ENCODE results near the gene PAEP. TPM values are rescaled to one million over a fixed set of nuclear protein-coding genes. Genes with fewer than 3 reads are reported as not detected.

The PAEP gene
- total and polyA plus RNA-seq, 4 donors: not detected

DNA sequence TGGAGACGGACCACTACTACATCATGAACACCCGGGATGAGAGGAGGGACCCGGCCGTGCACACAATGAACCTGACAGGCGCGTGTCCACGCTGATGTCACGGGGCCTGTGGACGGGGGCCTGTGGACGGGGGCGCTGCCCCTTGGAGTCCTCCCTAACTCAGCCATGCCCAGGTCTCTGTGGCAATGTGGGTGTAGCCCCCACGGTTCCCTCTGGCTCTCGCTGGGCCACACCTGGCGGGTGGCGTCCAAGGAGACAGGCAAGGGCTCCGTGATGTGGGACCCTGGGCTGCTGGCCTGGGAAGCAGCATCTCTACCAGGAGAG, 22.1 kb downstream of the PAEP start:
- no peaks in the 10 kb centered on the region for H3K27me3 ChIP-seq (ENCODE audit: control insufficient read depth in 4 of 4, insufficient read depth in 4 of 4, low read length in 3 of 4)
- no peak overlapping the region for H3K4me3 ChIP-seq (ENCODE audit: low read depth in 1 of 3, low read length in 3 of 3)
- 92% methylated on average over 16 of the region's 16 CpGs for WGBS
- no peak for TF ChIP-seq HNF4A (conservative IDR thresholded peaks at IDR 0.05)
- TF ChIP-seq EGR1 (IDR thresholded peaks at IDR 0.05; ENCODE audit: low read depth in 2 of 2): no peak
- TF ChIP-seq, protein P1, sequence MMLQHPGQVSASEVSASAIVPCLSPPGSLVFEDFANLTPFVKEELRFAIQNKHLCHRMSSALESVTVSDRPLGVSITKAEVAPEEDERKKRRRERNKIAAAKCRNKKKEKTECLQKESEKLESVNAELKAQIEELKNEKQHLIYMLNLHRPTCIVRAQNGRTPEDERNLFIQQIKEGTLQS (IDR thresholded peaks at IDR 0.05): no peak
- no peaks in the 10 kb centered on the region for H3K36me3 ChIP-seq (ENCODE audit: control insufficient read depth in 4 of 4, insufficient read depth in 3 of 4, low read depth in 1 of 4, low read length in 3 of 4)
- H3K9me3 ChIP-seq (ENCODE audit: control insufficient read depth in 4 of 4, low read length in 3 of 4): no peaks in the 10 kb centered on the region
- H3K9ac ChIP-seq (ENCODE audit: low read depth in 1 of 2, low read length in 2 of 2): no peak overlapping the region
- no peak for DNase-seq (ENCODE audit: low spot score)
- H3K4me1 ChIP-seq (ENCODE audit: control insufficient read depth in 4 of 4, insufficient read depth in 4 of 4, low read length in 3 of 4): no peaks in the 10 kb centered on the region
- H3K27ac ChIP-seq (ENCODE audit: low read depth in 1 of 2, low read length in 2 of 2): no peak overlapping the region

- Histone ChIP-seq H3K4me1 (ENCODE audit: control insufficient read depth in 4 of 4, insufficient read depth in 4 of 4, low read length in 3 of 4) (no peaks in the 10 kb centered on the region), H3K27me3 (ENCODE audit: control insufficient read depth in 4 of 4, insufficient read depth in 4 of 4, low read length in 3 of 4) (no peaks in the 10 kb centered on the region), H3K4me3 (ENCODE audit: low read depth in 1 of 3, low read length in 3 of 3) (no peak overlapping the region), H3K36me3 (ENCODE audit: control insufficient read depth in 4 of 4, insufficient read depth in 3 of 4, low read depth in 1 of 4, low read length in 3 of 4) (no peaks in the 10 kb centered on the region), H3K27ac (ENCODE audit: low read depth in 1 of 2, low read length in 2 of 2) (no peak overlapping the region), H3K9me3 (ENCODE audit: control insufficient read depth in 4 of 4, low read length in 3 of 4) (no peaks in the 10 kb centered on the region), H3K9ac (ENCODE audit: low read depth in 1 of 2, low read length in 2 of 2) (no peak overlapping the region)
- no peak for DNase-seq (ENCODE audit: low spot score)
- TF ChIP-seq HNF4G (IDR thresholded peaks at IDR 0.05) (no peak), EGR1 (IDR thresholded peaks at IDR 0.05; ENCODE audit: low read depth in 2 of 2) (no peak), YY1 (IDR thresholded peaks at IDR 0.05) (no peak), FOXA1 (IDR thresholded peaks at IDR 0.05) (no peak)
- 59% methylated on average over 5 of the region's 5 CpGs for WGBS
Measured at GRCh38 chr9:135584371-135584770, 22.8 kb downstream of the PAEP start.

DNA sequence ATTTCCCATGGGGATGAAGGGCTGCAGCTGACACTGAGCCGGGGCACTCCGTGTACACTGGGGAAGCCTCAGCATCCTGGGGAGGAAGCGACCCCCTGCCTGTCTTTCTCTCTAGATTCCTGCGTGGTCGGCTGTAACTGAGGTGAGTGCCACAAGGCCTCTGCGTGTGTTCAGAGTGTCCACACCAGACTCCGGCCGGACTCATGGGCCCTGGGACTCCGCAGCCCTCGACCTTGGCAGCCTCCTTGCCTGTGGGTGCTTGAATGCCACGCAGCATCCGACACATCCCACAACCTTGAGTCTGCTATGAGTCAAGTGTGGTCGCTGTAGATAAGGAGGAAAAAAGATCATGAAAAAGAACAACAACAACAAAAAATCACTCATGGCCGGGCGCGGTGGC, 23.4 kb downstream of the PAEP start:
- Histone ChIP-seq H3K9me3 (ENCODE audit: control insufficient read depth in 4 of 4, low read length in 3 of 4) (no peaks in the 10 kb centered on the region), H3K4me1 (ENCODE audit: control insufficient read depth in 4 of 4, insufficient read depth in 4 of 4, low read length in 3 of 4) (no peaks in the 10 kb centered on the region), H3K4me3 (ENCODE audit: low read depth in 1 of 3, low read length in 3 of 3) (no peak overlapping the region), H3K27ac (ENCODE audit: low read depth in 1 of 2, low read length in 2 of 2) (no peak overlapping the region), H3K27me3 (ENCODE audit: control insufficient read depth in 4 of 4, insufficient read depth in 4 of 4, low read length in 3 of 4) (no peaks in the 10 kb centered on the region), H3K9ac (ENCODE audit: low read depth in 1 of 2, low read length in 2 of 2) (no peak overlapping the region), H3K36me3 (ENCODE audit: control insufficient read depth in 4 of 4, insufficient read depth in 3 of 4, low read depth in 1 of 4, low read length in 3 of 4) (no peaks in the 10 kb centered on the region)
- DNase-seq (ENCODE audit: low spot score): no peak
- TF ChIP-seq FOXA1 (IDR thresholded peaks at IDR 0.05) (no peak), CTCF (IDR thresholded peaks at IDR 0.05; ENCODE audit: low read depth, low read length, missing input control) (no peak), JUND (IDR thresholded peaks at IDR 0.05) (no peak), HNF4G (IDR thresholded peaks at IDR 0.05) (no peak), HNF4A (conservative IDR thresholded peaks at IDR 0.05) (no peak), YY1 (IDR thresholded peaks at IDR 0.05) (no peak), RAD21 (IDR thresholded peaks at IDR 0.05) (no peak), FOXA2 (IDR thresholded peaks at IDR 0.05) (no peak), RXRA (IDR thresholded peaks at IDR 0.05) (no peak), REST (IDR thresholded peaks at IDR 0.05) (no peak)
- WGBS: 76% methylated on average over 16 of the region's 16 CpGs
